HCT116 (cell line): ENCODE data around the gene PRSS22. TPM values are rescaled to one million over a fixed set of nuclear protein-coding genes. Genes with fewer than 3 reads are reported as not detected.

Source experiments
- ATAC-seq: fragments of 200-7000 bp; cut with Tn5 transposase; 2 replicates; pipeline ENCODE4 v1.9.1; 2020; ENCODE audit warnings: mild to moderate bottlenecking, moderate library complexity
- BruUV-seq: library from RNA; stranded (reverse); fragments of 400-500 nt; replicated peaks from 2 replicates; lab custom pipeline; 2021; lab: Mats Ljungman, UMichigan
- CTCF ChIA-PET: fragments of 300-600 bp; sonication (Branson Sonifier 250); formaldehyde crosslinking; loops from one replicate; lab custom pipeline; 2021; ENCODE audit warnings: antibody characterized with exemption; lab: Charles Lee
- POLR2A ChIA-PET: fragments of 300-600, 350-600 bp; sonication (Branson Sonifier 250); formaldehyde crosslinking; loops from one replicate; lab custom pipeline; 2021; ENCODE audit warnings: antibody characterized with exemption; lab: Charles Lee
- RAD21 ChIA-PET, 2 experiments: fragments of 300-600 bp; sonication (Branson Sonifier 250); formaldehyde crosslinking; loops; one replicate each; lab custom pipeline; 2023; ENCODE audit warnings: low total read pairs in 2 of 2; ENCODE audit not compliant: uncharacterized antibody in 2 of 2, unreplicated experiment in 2 of 2, low non-redundant PET in 1 of 2; lab: Charles Lee
- DNase-seq: peaks from one replicate; pipeline ENCODE4 v3.0.0-alpha.2; 2010; ENCODE audit warnings: low read depth, low spot score
- H2AFZ ChIP-seq: fragments of 200-600 bp; shearing (Covaris generic), sonication (generic); 2 replicates; pipeline ENCODE4 v1.6.1; 2017; ENCODE audit warnings: low read depth, mixed run types, mixed read lengths, antibody characterized with exemption, low read length; ENCODE audit not compliant: poor library complexity, severe bottlenecking
- H3K27ac ChIP-seq: 2 replicates; pipeline ENCODE4 v1.5.1; 2012; ENCODE audit warnings: low read depth, low read length
- H3K27me3 ChIP-seq: fragments of 200-600 bp; sonication (generic); 2 replicates; pipeline ENCODE4 v1.6.1; 2016; ENCODE audit warnings: mixed run types, low read length, mixed read lengths; ENCODE audit not compliant: insufficient read depth
- H3K36me3 ChIP-seq, 2 experiments: fragments of 200-500 bp in 1 of 2; fragments of 200-600 bp in 1 of 2; sonication (Bioruptor generic) in 1 of 2; sonication (generic) in 1 of 2; 2 replicates each; pipeline versions ENCODE4 v1.5.1 to v1.6.1; 2014 to 2016; ENCODE audit warnings: low read length in 2 of 2, inconsistent platforms in 1 of 2, mixed read lengths in 1 of 2, mixed run types in 1 of 2; ENCODE audit not compliant: insufficient read depth in 2 of 2, control insufficient read depth in 1 of 2
- H3K4me1 ChIP-seq, 2 experiments: fragments of 200-600 bp in 1 of 2; sonication (generic) in 1 of 2; 2 replicates each; pipeline versions ENCODE4 v1.5.1 to v1.6.1; 2012 to 2017; ENCODE audit warnings: low read length in 2 of 2, inconsistent platforms in 1 of 2, mild to moderate bottlenecking in 1 of 2, mixed read lengths in 1 of 2, mixed run types in 1 of 2, moderate library complexity in 1 of 2; ENCODE audit not compliant: insufficient read depth in 2 of 2, control insufficient read depth in 1 of 2
- H3K4me2 ChIP-seq: fragments of 200-600 bp; sonication (generic); 2 replicates; pipeline ENCODE4 v1.6.1; 2017; ENCODE audit warnings: mixed run types, low read length, mixed read lengths
- H3K4me3 ChIP-seq, 2 experiments: fragments of 200-600 bp in 1 of 2; sonication (generic) in 1 of 2; replicated peaks in 1 of 2; 2 replicates each; pipeline ENCODE4 v1.5.1; 2011 to 2016; ENCODE audit warnings: low read length in 2 of 2, control low read depth in 1 of 2, low read depth in 1 of 2, mild to moderate bottlenecking in 1 of 2, mixed read lengths in 1 of 2, mixed run types in 1 of 2
- H3K79me2 ChIP-seq: fragments of 200-600 bp; sonication (generic); 2 replicates; pipeline ENCODE4 v1.6.1; 2017; ENCODE audit warnings: mild to moderate bottlenecking, mixed run types, low read length, moderate library complexity, mixed read lengths; ENCODE audit not compliant: insufficient read depth
- H3K9ac ChIP-seq: fragments of 200-600 bp; sonication (generic); 2 replicates; pipeline ENCODE4 v1.6.1; 2016; ENCODE audit warnings: low read length, mixed read lengths
- H3K9me2 ChIP-seq: fragments of 200-600 bp; sonication (generic), shearing (Covaris generic); 2 replicates; pipeline ENCODE4 v1.6.1; 2017; ENCODE audit warnings: mixed run types, mild to moderate bottlenecking, moderate library complexity; ENCODE audit not compliant: insufficient read depth
- H3K9me3 ChIP-seq, 2 experiments: fragments of 200-500 bp in 1 of 2; fragments of 200-600 bp in 1 of 2; sonication (Bioruptor generic) in 1 of 2; sonication (generic) in 1 of 2; 2 replicates each; pipeline ENCODE4 v1.6.1; 2014 to 2017; ENCODE audit warnings: low read length in 2 of 2, mixed read lengths in 2 of 2, inconsistent platforms in 1 of 2, low read depth in 1 of 2, mild to moderate bottlenecking in 1 of 2, mixed run types in 1 of 2, moderate library complexity in 1 of 2; ENCODE audit not compliant: control insufficient read depth in 1 of 2, insufficient read depth in 1 of 2
- H4K20me1 ChIP-seq: fragments of 200-600 bp; sonication (generic), shearing (Covaris generic); 2 replicates; pipeline ENCODE4 v1.6.1; 2017; ENCODE audit warnings: mixed run types, mild to moderate bottlenecking, moderate library complexity; ENCODE audit not compliant: insufficient read depth
- EZH2phosphoT487 ChIP-seq: fragments of 200-600 bp; IDR thresholded peaks from 2 replicates; pipeline ENCODE4 v1.6.1; 2018; ENCODE audit warnings: antibody characterized with exemption, borderline replicate concordance
- FOSL1 ChIP-seq: IDR thresholded peaks from 2 replicates; pipeline ENCODE4 v1.6.1; 2012; ENCODE audit warnings: low read depth
- POLR2A ChIP-seq: IDR thresholded peaks from 2 replicates; pipeline ENCODE4 v1.7.0; 2011; ENCODE audit warnings: borderline replicate concordance; ENCODE audit not compliant: insufficient read depth, insufficient read length; ENCODE audit errors: extremely low read depth
- REST ChIP-seq: IDR thresholded peaks from 2 replicates; pipeline ENCODE4 v1.6.1; 2012; ENCODE audit warnings: low read depth
- SP1 ChIP-seq: IDR thresholded peaks from 2 replicates; pipeline ENCODE4 v1.6.1; 2012; ENCODE audit warnings: low read depth
- SRF ChIP-seq: IDR thresholded peaks from 2 replicates; pipeline ENCODE4 v1.6.1; 2012; ENCODE audit warnings: low read depth
- TCF7L2 ChIP-seq: IDR thresholded peaks from 2 replicates; pipeline ENCODE4 v1.7.0; 2011; ENCODE audit warnings: borderline replicate concordance, inconsistent platforms; ENCODE audit not compliant: insufficient read depth, insufficient read length; ENCODE audit errors: extremely low read depth
- intact Hi-C: fragments of 100-400 bp; cut with micrococcal nuclease; formaldehyde crosslinking; loops from 2 replicates; pipeline ENCODE4 v1.10.0; 2022
- total RNA-seq: library from RNA; stranded (reverse); gene quantifications from one replicate; pipeline ENCODE4 v1.2.1, GENCODE V29; 2021; ENCODE audit not compliant: unreplicated experiment
- TF ChIP-seq, protein P1 (sequence below): IDR thresholded peaks from 2 replicates; pipeline ENCODE4 v1.6.1; 2012

The PRSS22 gene
- total RNA-seq, 1 experiment from 2014 or later = 20.2 TPM

DNA sequence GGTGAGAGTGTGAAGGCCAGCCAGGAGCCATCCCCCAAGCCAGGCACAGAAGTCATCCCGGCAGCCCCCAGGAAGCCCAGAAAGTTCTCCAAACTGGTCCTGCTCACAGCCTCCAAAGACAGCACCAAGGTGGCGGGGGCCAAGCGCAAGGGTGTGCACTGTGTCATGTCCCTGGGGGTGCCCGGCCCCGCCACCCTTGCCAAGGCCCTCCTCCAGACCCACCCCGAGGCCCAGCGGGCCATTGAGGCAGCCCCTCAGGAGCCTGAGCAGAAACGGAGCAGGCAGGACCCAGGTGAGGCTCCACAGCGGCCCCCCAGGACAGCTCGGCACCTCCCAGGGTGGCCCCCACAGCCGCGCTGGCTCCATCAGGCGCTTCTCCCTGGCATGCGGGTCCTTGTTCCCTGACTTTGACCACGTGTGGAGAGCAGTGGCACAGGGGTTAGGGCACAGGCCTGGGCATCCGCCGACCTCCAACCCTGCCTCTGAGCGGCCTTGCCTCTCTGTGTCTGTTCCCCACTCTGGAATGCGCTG lies 38.6 kb upstream of the PRSS22 start:
- Histone ChIP-seq H3K79me2 (0 out of 2 replicates have a peak, but pooled peaks cover 3% of the 10 kb centered on the region), H3K9me3 (no peaks in the 10 kb centered on the region), H4K20me1 (no peaks in the 10 kb centered on the region), H3K4me2 (no peak overlapping the region)
- TF ChIP-seq SP1 (no peak), SRF (no peak), TCF7L2 (no peak), REST (no peak), EZH2phosphoT487 (no peak), FOSL1 (no peak), POLR2A (no peak)
- TF ChIP-seq, protein P1, sequence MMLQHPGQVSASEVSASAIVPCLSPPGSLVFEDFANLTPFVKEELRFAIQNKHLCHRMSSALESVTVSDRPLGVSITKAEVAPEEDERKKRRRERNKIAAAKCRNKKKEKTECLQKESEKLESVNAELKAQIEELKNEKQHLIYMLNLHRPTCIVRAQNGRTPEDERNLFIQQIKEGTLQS = no peak
- TF ChIP-seq, all 23 proteins: peak for 0
- ChIA-PET RAD21 (no interaction called here), CTCF (no interaction called here), POLR2A (interaction anchor here (0.9 kb wide), 1 partner anchor 11 kb away, joined by 3 read pairs; no protein-coding TSS in a partner anchor)
- H3K27ac ChIP-seq = no peak overlapping the region
- BruUV-seq = no TSS peak
- H3K27me3 ChIP-seq = no peaks in the 10 kb centered on the region
- peaks cover 0 to 4% of the 10 kb centered on the region in 2 experiments; a peak in 2 of 4 replicates for H3K36me3 ChIP-seq
- no peak overlapping the region for H2AFZ ChIP-seq
- ATAC-seq (no peak), DNase-seq (no peak)
- H3K4me3 ChIP-seq = no peak overlapping the region
- H3K9me2 ChIP-seq = no peaks in the 10 kb centered on the region
- H3K9ac ChIP-seq = no peak overlapping the region
- intact Hi-C loops = no loop called here
- H3K4me1 ChIP-seq = peaks cover 2 to 13% of the 10 kb centered on the region in 2 experiments; a peak in 3 of 4 replicates
